ENCODE data around the gene CTDNEP1. TPM values are rescaled to one million over a fixed set of nuclear protein-coding genes. Genes with fewer than 3 reads are reported as not detected.
A peak's percentile ranks its signal among the peaks of the same experiment; 100 is the strongest.

Gene CTDNEP1
- total RNA-seq, 2 experiments from 2014 or later = 147 to 152 TPM

GRCh38 chr17:7222093-7222971 lies 29.2 kb downstream of the CTDNEP1 start:
- Mint-ChIP-seq H3K27me3 (ENCODE audit: low read depth) (no peaks in the 10 kb centered on the region), H3K36me3 (ENCODE audit: low read depth) (peaks cover 20% of the 10 kb centered on the region), H3K9me3 (no peaks in the 10 kb centered on the region), H3K27ac (no peak overlapping the region), H3K4me1 (ENCODE audit: low read depth) (peaks cover 36% of the 10 kb centered on the region), H3K4me3 (no peak overlapping the region)
- intact Hi-C loops (cut with micrococcal nuclease) = no loop called here
- CTCF ChIA-PET = interaction anchor here (0.5 to 3.4 kb wide), 4 partner anchors 10 to 746 kb away, joined by 3 to 15 read pairs (median 3); partner anchors contain the start of gene DVL2
- DNase-seq = no peak

- no peak overlapping the region for H3K4me3 Mint-ChIP-seq
- peaks cover 18% of the 10 kb centered on the region for H3K36me3 Mint-ChIP-seq (ENCODE audit: low read depth)
- intact Hi-C loops (cut with micrococcal nuclease) = loop anchor here (1.0 kb wide), 3 partner anchors 31 to 75 kb away; partner anchors contain the start of gene ELP5
- peaks cover 40% of the 10 kb centered on the region for H3K4me1 Mint-ChIP-seq (ENCODE audit: low read depth)
- no peaks in the 10 kb centered on the region for H3K9me3 Mint-ChIP-seq
- CTCF ChIA-PET = interaction anchor here (0.5 to 3.4 kb wide), 14 partner anchors 11 to 747 kb away, joined by 3 to 16 read pairs (median 4); partner anchors contain the start of genes DVL2, GABARAP, PHF23 and SLC16A11
- no peaks in the 10 kb centered on the region for H3K27me3 Mint-ChIP-seq (ENCODE audit: low read depth)
- DNase-seq = no peak
- peak overlapping the region; percentile 61 for H3K27ac Mint-ChIP-seq
Observed at GRCh38 chr17:7221278-7222092, 30.0 kb downstream of the CTDNEP1 start.

GRCh38 chr17:7220593-7221277 lies 30.8 kb downstream of the CTDNEP1 start:
- intact Hi-C loops (cut with micrococcal nuclease) = loop anchor here (1.0 kb wide), 3 partner anchors 32 to 76 kb away; partner anchors contain the start of gene ELP5
- Mint-ChIP-seq H3K27ac (peak overlapping the region; percentile 83), H3K9me3 (no peaks in the 10 kb centered on the region), H3K36me3 (ENCODE audit: low read depth) (peaks cover 16% of the 10 kb centered on the region), H3K4me3 (peak overlapping the region; percentile 94), H3K4me1 (ENCODE audit: low read depth) (peaks cover 47% of the 10 kb centered on the region), H3K27me3 (ENCODE audit: low read depth) (no peaks in the 10 kb centered on the region)
- CTCF ChIA-PET = interaction anchor here (0.6 to 3.4 kb wide), 14 partner anchors 10 to 177 kb away, joined by 3 to 16 read pairs (median 4); partner anchors contain the start of genes DVL2, GABARAP, PHF23 and SLC16A11
- peak; percentile 85 for DNase-seq

- DNase-seq = peak; percentile 88
- Mint-ChIP-seq H3K4me3 (peak within 1 kb of the TSS; percentile 94), H3K27ac (peak within 1 kb of the TSS; percentile 92), H3K4me1 (ENCODE audit: low read depth) (peaks cover 54% of the 10 kb centered on the region), H3K27me3 (ENCODE audit: low read depth) (no peaks in the 10 kb centered on the region), H3K36me3 (ENCODE audit: low read depth) (peaks cover 16% of the 10 kb centered on the region), H3K9me3 (no peaks in the 10 kb centered on the region)
- intact Hi-C loops (cut with micrococcal nuclease) = loop anchor here (1.0 to 5.0 kb wide), 2 partner anchors 19 to 182 kb away; partner anchors contain the start of genes PHF23 and TMEM256
- CTCF ChIA-PET = interaction anchor here (0.7 to 3.4 kb wide), 14 partner anchors 10 to 77 kb away, joined by 3 to 16 read pairs (median 4); partner anchors contain the start of genes DVL2, GABARAP and PHF23
Observed at GRCh38 chr17:7219812-7220592, 31.5 kb downstream of the CTDNEP1 start, which contains the start of the genes ACADVL and DLG4. TSS of gene ACADVL (plus strand) at chr17:7219938. CDS start at chr17:7219985, 47 bp downstream. TSS of gene DLG4 (minus strand) at chr17:7219836.

- H3K27me3 Mint-ChIP-seq (ENCODE audit: low read depth) = no peaks in the 10 kb centered on the region
- intact Hi-C loops (cut with micrococcal nuclease) = loop anchor here (1.0 to 5.0 kb wide), 2 partner anchors 20 to 183 kb away; partner anchors contain the start of genes PHF23 and TMEM256
Observed at GRCh38 chr17:7219229-7219811, 32.2 kb downstream of the CTDNEP1 start.

GRCh38 chr17:7218758-7219157 lies 32.8 kb downstream of the CTDNEP1 start:
- peak overlapping the region; percentile 94 for H3K4me3 Mint-ChIP-seq
- peaks cover 13% of the 10 kb centered on the region for H3K36me3 Mint-ChIP-seq (ENCODE audit: low read depth)
- CTCF ChIA-PET = interaction anchor here (1.3 to 2.7 kb wide), 3 partner anchors 11 to 78 kb away, joined by 3 to 16 read pairs (median 4); partner anchors contain the start of gene GABARAP
- no peak for DNase-seq
- intact Hi-C loops (cut with micrococcal nuclease) = loop anchor here (1.0 to 5.0 kb wide), 2 partner anchors 21 to 184 kb away; partner anchors contain the start of genes PHF23 and TMEM256
- H3K9me3 Mint-ChIP-seq = no peaks in the 10 kb centered on the region
- H3K27ac Mint-ChIP-seq = peak overlapping the region; percentile 92
- H3K27me3 Mint-ChIP-seq (ENCODE audit: low read depth) = no peaks in the 10 kb centered on the region
- H3K4me1 Mint-ChIP-seq (ENCODE audit: low read depth) = peaks cover 63% of the 10 kb centered on the region

More at GRCh38 chr17:7219229-7219811, 32.2 kb downstream of the CTDNEP1 start:
- Mint-ChIP-seq H3K27ac (peak overlapping the region; percentile 92), H3K4me3 (peak overlapping the region; percentile 94), H3K4me1 (ENCODE audit: low read depth) (peaks cover 59% of the 10 kb centered on the region), H3K36me3 (ENCODE audit: low read depth) (peaks cover 16% of the 10 kb centered on the region), H3K9me3 (no peaks in the 10 kb centered on the region)
- CTCF ChIA-PET = interaction anchor here (0.8 to 3.4 kb wide), 8 partner anchors 11 to 78 kb away, joined by 3 to 16 read pairs (median 6); partner anchors contain the start of genes DVL2, GABARAP and PHF23
- no peak for DNase-seq

GRCh38 chr17:7218166-7218565 lies 33.4 kb downstream of the CTDNEP1 start:
- Mint-ChIP-seq H3K36me3 (ENCODE audit: low read depth) (peaks cover 8% of the 10 kb centered on the region), H3K27me3 (ENCODE audit: low read depth) (no peaks in the 10 kb centered on the region), H3K4me3 (peak overlapping the region; percentile 71), H3K4me1 (ENCODE audit: low read depth) (peaks cover 65% of the 10 kb centered on the region), H3K27ac (peak overlapping the region; percentile 85), H3K9me3 (no peaks in the 10 kb centered on the region)
- intact Hi-C loops (cut with micrococcal nuclease) = loop anchor here (5.0 kb wide), 1 partner anchor 184 kb away; the partner anchor contains the start of gene TMEM256
- peak; percentile 48 for DNase-seq
- CTCF ChIA-PET = interaction anchor here (1.0 kb wide), 1 partner anchor 172 kb away, joined by 3 read pairs; no protein-coding TSS in a partner anchor

- Mint-ChIP-seq H3K27ac (peak overlapping the region; percentile 85), H3K36me3 (ENCODE audit: low read depth) (peaks cover 8% of the 10 kb centered on the region), H3K4me1 (ENCODE audit: low read depth) (peaks cover 65% of the 10 kb centered on the region), H3K27me3 (ENCODE audit: low read depth) (no peaks in the 10 kb centered on the region), H3K4me3 (peak overlapping the region; percentile 71), H3K9me3 (no peaks in the 10 kb centered on the region)
- CTCF ChIA-PET = interaction anchor here (1.0 kb wide), 1 partner anchor 172 kb away, joined by 3 read pairs; no protein-coding TSS in a partner anchor
- DNase-seq = peak; percentile 48
- intact Hi-C loops (cut with micrococcal nuclease) = loop anchor here (5.0 kb wide), 1 partner anchor 185 kb away; the partner anchor contains the start of gene TMEM256
Observed at GRCh38 chr17:7217113-7217987, 34.2 kb downstream of the CTDNEP1 start.

GRCh38 chr17:7216242-7217112 lies 35.1 kb downstream of the CTDNEP1 start:
- H3K27me3 Mint-ChIP-seq (ENCODE audit: low read depth) = no peaks in the 10 kb centered on the region
- intact Hi-C loops (cut with micrococcal nuclease) = loop anchor here (5.0 kb wide), 1 partner anchor 186 kb away; the partner anchor contains the start of gene TMEM256
- H3K9me3 Mint-ChIP-seq = no peaks in the 10 kb centered on the region
- peaks cover 5% of the 10 kb centered on the region for H3K36me3 Mint-ChIP-seq (ENCODE audit: low read depth)
- H3K4me3 Mint-ChIP-seq = peak overlapping the region; percentile 37
- DNase-seq = no peak
- CTCF ChIA-PET = interaction anchor here (0.8 to 1.2 kb wide), 2 partner anchors 39 to 170 kb away, joined by 3 to 4 read pairs; no protein-coding TSS in a partner anchor
- H3K27ac Mint-ChIP-seq = peak overlapping the region; percentile 18
- peaks cover 64% of the 10 kb centered on the region for H3K4me1 Mint-ChIP-seq (ENCODE audit: low read depth)
